OCI-LY3 (cell line): Measurements from ENCODE around the gene DNAJB9.

Source experiments
- H2AFZ ChIP-seq: fragments of 200-600, 300-600 bp; shearing (Covaris generic); 2 replicates; pipeline ENCODE4 v1.6.0; 2014; ENCODE audit warnings: antibody characterized with exemption, low read depth, low read length
- H3K27ac ChIP-seq: fragments of 200-600, 300-600 bp; sonication (generic); 2 replicates; pipeline ENCODE4 v1.5.1; 2014; ENCODE audit warnings: mild to moderate bottlenecking, low read length, moderate library complexity, mixed read lengths
- H3K27me3 ChIP-seq: fragments of 200-600, 300-600 bp; sonication (generic); 2 replicates; pipeline ENCODE4 v1.6.1; 2014; ENCODE audit warnings: low read depth, low read length, mixed read lengths
- H3K36me3 ChIP-seq: fragments of 200-600, 300-600 bp; sonication (generic); replicated peaks from 2 replicates; pipeline ENCODE3; 2014; ENCODE audit warnings: low read depth, low read length, mixed read lengths
- H3K4me1 ChIP-seq: fragments of 300-600, 200-600 bp; sonication (generic); 2 replicates; pipeline ENCODE4 v1.6.1; 2014; ENCODE audit warnings: low read length, mixed read lengths
- H3K4me2 ChIP-seq: fragments of 200-600, 300-600 bp; sonication (generic); 2 replicates; pipeline ENCODE4 v1.6.1; 2014; ENCODE audit warnings: low read length, mixed read lengths
- H3K4me3 ChIP-seq: fragments of 300-600, 200-600 bp; sonication (generic); 2 replicates; pipeline ENCODE4 v1.5.1; 2014; ENCODE audit warnings: antibody characterized with exemption, mild to moderate bottlenecking, low read length, moderate library complexity
- H3K79me2 ChIP-seq: fragments of 300-600, 200-600 bp; shearing (Covaris generic); 2 replicates; pipeline ENCODE4 v1.6.1; 2014; ENCODE audit warnings: mild to moderate bottlenecking, low read length, mixed read lengths
- H3K9ac ChIP-seq: fragments of 300-600, 200-600 bp; shearing (Covaris generic); 2 replicates; pipeline ENCODE4 v1.6.0; 2014; ENCODE audit warnings: mild to moderate bottlenecking, low read length, moderate library complexity
- H3K9me3 ChIP-seq: fragments of 200-600, 300-600 bp; shearing (Covaris generic); 2 replicates; pipeline ENCODE4 v1.6.1; 2014; ENCODE audit warnings: low read length, mixed read lengths; ENCODE audit not compliant: insufficient read depth
- H4K20me1 ChIP-seq: fragments of 200-600, 300-600 bp; sonication (generic); 2 replicates; pipeline ENCODE4 v1.6.1; 2016; ENCODE audit warnings: low read length, mixed read lengths; ENCODE audit not compliant: insufficient read depth
- EZH2phosphoT487 ChIP-seq: fragments of 200-600 bp; shearing (Covaris generic); IDR thresholded peaks from 2 replicates; pipeline ENCODE4 v1.6.1; 2018; ENCODE audit warnings: antibody characterized with exemption, mixed run types, low read depth
- TF ChIP-seq, protein P1 (sequence below): fragments of 200-600, 300-600 bp; sonication (generic); IDR thresholded peaks from 2 replicates; pipeline ENCODE4 v1.5.1; 2014; ENCODE audit warnings: antibody characterized with exemption, low read length, low read depth

The DNAJB9 gene

GRCh38 chr7:108585843-108586242 lies 16.2 kb downstream of the DNAJB9 start:
- Histone ChIP-seq H3K79me2 (no peaks in the 10 kb centered on the region), H3K4me1 (no peaks in the 10 kb centered on the region), H3K36me3 (no peaks in the 10 kb centered on the region), H4K20me1 (no peaks in the 10 kb centered on the region), H3K4me2 (no peak overlapping the region), H3K27ac (no peak overlapping the region), H2AFZ (no peak overlapping the region), H3K9ac (no peak overlapping the region), H3K27me3 (peaks cover 4% of the 10 kb centered on the region; the same call in 1 of the 2 replicates), H3K4me3 (no peak overlapping the region), H3K9me3 (no peaks in the 10 kb centered on the region)
- TF ChIP-seq, protein P1, sequence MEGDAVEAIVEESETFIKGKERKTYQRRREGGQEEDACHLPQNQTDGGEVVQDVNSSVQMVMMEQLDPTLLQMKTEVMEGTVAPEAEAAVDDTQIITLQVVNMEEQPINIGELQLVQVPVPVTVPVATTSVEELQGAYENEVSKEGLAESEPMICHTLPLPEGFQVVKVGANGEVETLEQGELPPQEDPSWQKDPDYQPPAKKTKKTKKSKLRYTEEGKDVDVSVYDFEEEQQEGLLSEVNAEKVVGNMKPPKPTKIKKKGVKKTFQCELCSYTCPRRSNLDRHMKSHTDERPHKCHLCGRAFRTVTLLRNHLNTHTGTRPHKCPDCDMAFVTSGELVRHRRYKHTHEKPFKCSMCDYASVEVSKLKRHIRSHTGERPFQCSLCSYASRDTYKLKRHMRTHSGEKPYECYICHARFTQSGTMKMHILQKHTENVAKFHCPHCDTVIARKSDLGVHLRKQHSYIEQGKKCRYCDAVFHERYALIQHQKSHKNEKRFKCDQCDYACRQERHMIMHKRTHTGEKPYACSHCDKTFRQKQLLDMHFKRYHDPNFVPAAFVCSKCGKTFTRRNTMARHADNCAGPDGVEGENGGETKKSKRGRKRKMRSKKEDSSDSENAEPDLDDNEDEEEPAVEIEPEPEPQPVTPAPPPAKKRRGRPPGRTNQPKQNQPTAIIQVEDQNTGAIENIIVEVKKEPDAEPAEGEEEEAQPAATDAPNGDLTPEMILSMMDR = no peak
- no peak for TF ChIP-seq EZH2phosphoT487

GRCh38 chr7:108586274-108586710 lies 16.6 kb downstream of the DNAJB9 start:
- Histone ChIP-seq H3K4me2 (no peak overlapping the region), H3K27me3 (peaks cover 4% of the 10 kb centered on the region; the same call in 1 of the 2 replicates), H3K9ac (no peak overlapping the region), H3K27ac (no peak overlapping the region), H3K4me1 (no peaks in the 10 kb centered on the region), H2AFZ (no peak overlapping the region), H3K4me3 (no peak overlapping the region), H4K20me1 (no peaks in the 10 kb centered on the region), H3K79me2 (no peaks in the 10 kb centered on the region), H3K9me3 (no peaks in the 10 kb centered on the region), H3K36me3 (no peaks in the 10 kb centered on the region)
- no peak for TF ChIP-seq EZH2phosphoT487
- TF ChIP-seq, protein P1 = no peak

DNA sequence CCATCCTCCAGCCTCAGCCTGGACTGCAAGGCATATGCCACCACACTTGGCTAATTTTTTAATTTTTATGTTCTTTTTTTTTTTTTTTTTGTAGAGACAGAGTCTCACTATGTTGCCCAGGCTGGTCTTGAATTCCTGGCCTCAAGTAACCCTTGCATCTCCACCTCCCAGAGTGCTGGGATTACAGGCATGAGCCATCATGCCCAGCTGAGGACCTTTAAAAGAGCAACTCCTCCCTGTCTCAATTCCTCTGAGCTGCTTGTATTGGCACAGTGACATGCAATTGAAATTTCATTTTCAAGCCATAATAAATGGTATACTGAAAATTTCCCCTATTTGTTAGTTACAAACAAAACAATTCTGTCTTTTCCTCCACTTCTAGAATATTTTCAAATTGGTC lies 19.5 kb downstream of the DNAJB9 start:
- H3K27me3 ChIP-seq = peaks cover 4% of the 10 kb centered on the region; the same call in 1 of the 2 replicates
- no peaks in the 10 kb centered on the region for H4K20me1 ChIP-seq
- no peak overlapping the region for H2AFZ ChIP-seq
- no peak overlapping the region for H3K4me2 ChIP-seq
- H3K79me2 ChIP-seq = no peaks in the 10 kb centered on the region
- H3K4me1 ChIP-seq = 0 out of 2 replicates have a peak, but pooled peaks cover 3% of the 10 kb centered on the region
- no peaks in the 10 kb centered on the region for H3K9me3 ChIP-seq
- H3K9ac ChIP-seq = no peak overlapping the region
- H3K4me3 ChIP-seq = no peak overlapping the region
- no peak overlapping the region for H3K27ac ChIP-seq
- H3K36me3 ChIP-seq = no peaks in the 10 kb centered on the region
- TF ChIP-seq, protein P1 = no peak

DNA sequence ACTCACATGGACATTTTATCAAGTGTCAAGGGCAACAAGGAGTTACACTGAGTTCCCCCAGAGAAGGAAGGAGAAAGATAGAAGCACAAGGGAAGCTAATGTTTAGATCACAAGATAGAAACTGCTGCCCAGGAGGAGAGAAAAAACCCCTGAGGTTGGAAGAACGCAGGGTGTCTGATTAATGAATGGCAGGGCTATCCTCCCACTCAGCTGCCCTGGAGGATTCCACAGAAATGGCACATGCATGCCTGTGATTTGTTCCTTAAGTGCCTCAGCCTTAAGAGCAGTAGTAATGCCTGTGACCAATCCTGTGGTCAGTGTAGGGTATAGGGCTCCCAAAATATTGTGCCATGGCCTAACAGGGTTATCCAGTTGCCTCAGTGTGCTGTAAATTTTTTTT lies 20.2 kb downstream of the DNAJB9 start:
- Histone ChIP-seq H2AFZ (no peak overlapping the region), H3K4me3 (no peak overlapping the region), H3K4me2 (no peak overlapping the region), H3K9ac (no peak overlapping the region), H3K79me2 (no peaks in the 10 kb centered on the region), H3K9me3 (no peaks in the 10 kb centered on the region), H3K4me1 (0 out of 2 replicates have a peak, but pooled peaks cover 3% of the 10 kb centered on the region), H3K36me3 (no peaks in the 10 kb centered on the region), H3K27ac (no peak overlapping the region), H3K27me3 (peaks cover 4% of the 10 kb centered on the region; the same call in 1 of the 2 replicates), H4K20me1 (no peaks in the 10 kb centered on the region)
- TF ChIP-seq EZH2phosphoT487 = no peak
- TF ChIP-seq, protein P1 = no peak
